ENCODE measurements around the gene ZNF783.
"Not testable (repeated sequence)": the region's sequence is repeated elsewhere in the genome, so short reads cannot be mapped to it uniquely, and the experiment has no call there.

The ZNF783 gene

GRCh38 chr7:149224352-149224751, 37.6 kb upstream of the ZNF783 start:
- DNase-seq = no peak
- H2BK5ac ChIP-seq (ENCODE audit: low read depth, low read length, poor library complexity, severe bottlenecking) = no peak overlapping the region
- H2BK12ac ChIP-seq (ENCODE audit: low read length in 2 of 2) = no peak overlapping the region
- H4K8ac ChIP-seq (ENCODE audit: low read length) = no peak overlapping the region
- H3K36me3 ChIP-seq (ENCODE audit: control insufficient read depth in 1 of 2, insufficient read depth in 2 of 2, low read depth in 1 of 2, low read length in 2 of 2) = peaks cover 47 to 65% of the 10 kb centered on the region in 2 experiments
- peaks cover 21% of the 10 kb centered on the region for H3K79me1 ChIP-seq (replicated peaks; ENCODE audit: low read length, poor library complexity, severe bottlenecking)
- H2AK5ac ChIP-seq (ENCODE audit: low read length, severe bottlenecking) = no peak overlapping the region
- no peak overlapping the region for H2AFZ ChIP-seq (ENCODE audit: low read depth, low read length)
- no peak overlapping the region for H2BK120ac ChIP-seq (ENCODE audit: low read depth, low read length)
- H3K27ac ChIP-seq (ENCODE audit: low read length, poor library complexity, severe bottlenecking) = no peak overlapping the region
- H4K91ac ChIP-seq (ENCODE audit: low read length) = no peak overlapping the region
- no peak overlapping the region for H3K4ac ChIP-seq (ENCODE audit: low read depth in 1 of 2, low read length in 2 of 2)
- peak overlapping the region in 1 of 2 experiments; percentile 73 for H3K23ac ChIP-seq (ENCODE audit: low read length in 2 of 2)
- 96% methylated on average over 37 of the region's 37 CpGs for WGBS
- H3K4me3 ChIP-seq (ENCODE audit: insufficient read depth in 1 of 2, low read depth in 1 of 2, low read length in 2 of 2) = no peak overlapping the region
- no peaks in the 10 kb centered on the region for H3K9me3 ChIP-seq (ENCODE audit: control insufficient read depth, low read length)
- H3K27me3 ChIP-seq (ENCODE audit: control insufficient read depth in 1 of 2, insufficient read depth in 1 of 2, low read length in 2 of 2) = no peaks in the 10 kb centered on the region
- H3K18ac ChIP-seq (ENCODE audit: low read depth in 1 of 2, low read length in 2 of 2) = no peak overlapping the region
- peaks cover 10% of the 10 kb centered on the region for H3K4me1 ChIP-seq (ENCODE audit: control insufficient read depth, insufficient read depth, low read depth, low read length)
- no peak overlapping the region for H2BK15ac ChIP-seq (ENCODE audit: low read depth, poor library complexity, severe bottlenecking)
- no peak overlapping the region for H3K9ac ChIP-seq (ENCODE audit: low read length)
- H3K14ac ChIP-seq (ENCODE audit: low read length in 2 of 2) = no peak overlapping the region
- no peak overlapping the region for H3K4me2 ChIP-seq (ENCODE audit: low read length, poor library complexity, severe bottlenecking)

- no peak overlapping the region for H2AFZ ChIP-seq (ENCODE audit: low read depth, low read length)
- H3K4me2 ChIP-seq (ENCODE audit: low read length, poor library complexity, severe bottlenecking) = no peak overlapping the region
- H3K18ac ChIP-seq (ENCODE audit: low read depth in 1 of 2, low read length in 2 of 2) = no peak overlapping the region
- peaks cover 13% of the 10 kb centered on the region for H3K4me1 ChIP-seq (ENCODE audit: control insufficient read depth, insufficient read depth, low read depth, low read length)
- H4K91ac ChIP-seq (ENCODE audit: low read length) = no peak overlapping the region
- H3K9me3 ChIP-seq (ENCODE audit: control insufficient read depth, low read length) = no peaks in the 10 kb centered on the region
- 97% methylated on average over 19 of the region's 19 CpGs for WGBS
- peaks cover 44 to 61% of the 10 kb centered on the region in 2 experiments for H3K36me3 ChIP-seq (ENCODE audit: control insufficient read depth in 1 of 2, insufficient read depth in 2 of 2, low read depth in 1 of 2, low read length in 2 of 2)
- no peak overlapping the region for H3K23ac ChIP-seq (ENCODE audit: low read length in 2 of 2)
- H3K4ac ChIP-seq (ENCODE audit: low read depth in 1 of 2, low read length in 2 of 2) = no peak overlapping the region
- H2AK5ac ChIP-seq (ENCODE audit: low read length, severe bottlenecking) = no peak overlapping the region
- peaks cover 21% of the 10 kb centered on the region for H3K79me1 ChIP-seq (replicated peaks; ENCODE audit: low read length, poor library complexity, severe bottlenecking)
- H3K27me3 ChIP-seq (ENCODE audit: control insufficient read depth in 1 of 2, insufficient read depth in 1 of 2, low read length in 2 of 2) = no peaks in the 10 kb centered on the region
- no peak overlapping the region for H2BK12ac ChIP-seq (ENCODE audit: low read length in 2 of 2)
- H3K14ac ChIP-seq (ENCODE audit: low read length in 2 of 2) = no peak overlapping the region
- no peak overlapping the region for H2BK5ac ChIP-seq (ENCODE audit: low read depth, low read length, poor library complexity, severe bottlenecking)
- no peak overlapping the region for H4K8ac ChIP-seq (ENCODE audit: low read length)
- no peak overlapping the region for H3K9ac ChIP-seq (ENCODE audit: low read length)
- no peak overlapping the region for H3K27ac ChIP-seq (ENCODE audit: low read length, poor library complexity, severe bottlenecking)
- H3K4me3 ChIP-seq (ENCODE audit: insufficient read depth in 1 of 2, low read depth in 1 of 2, low read length in 2 of 2) = no peak overlapping the region
- no peak overlapping the region for H2BK120ac ChIP-seq (ENCODE audit: low read depth, low read length)
- H2BK15ac ChIP-seq (ENCODE audit: low read depth, poor library complexity, severe bottlenecking) = no peak overlapping the region
- DNase-seq = no peak
Measured at GRCh38 chr7:149225106-149225505, 36.9 kb upstream of the ZNF783 start.

GRCh38 chr7:149225656-149226055, 36.3 kb upstream of the ZNF783 start:
- Histone ChIP-seq H2BK12ac (ENCODE audit: low read length in 2 of 2) (no peak overlapping the region), H3K36me3 (ENCODE audit: control insufficient read depth in 1 of 2, insufficient read depth in 2 of 2, low read depth in 1 of 2, low read length in 2 of 2) (peaks cover 39 to 56% of the 10 kb centered on the region in 2 experiments), H3K23ac (ENCODE audit: low read length in 2 of 2) (no peak overlapping the region), H3K18ac (ENCODE audit: low read depth in 1 of 2, low read length in 2 of 2) (no peak overlapping the region), H2AFZ (ENCODE audit: low read depth, low read length) (no peak overlapping the region), H3K9ac (ENCODE audit: low read length) (no peak overlapping the region), H2AK5ac (ENCODE audit: low read length, severe bottlenecking) (no peak overlapping the region), H2BK15ac (ENCODE audit: low read depth, poor library complexity, severe bottlenecking) (no peak overlapping the region), H3K4me1 (ENCODE audit: control insufficient read depth, insufficient read depth, low read depth, low read length) (peaks cover 9% of the 10 kb centered on the region), H3K27me3 (ENCODE audit: control insufficient read depth in 1 of 2, insufficient read depth in 1 of 2, low read length in 2 of 2) (no peaks in the 10 kb centered on the region), H3K4me2 (ENCODE audit: low read length, poor library complexity, severe bottlenecking) (no peak overlapping the region), H3K79me1 (replicated peaks; ENCODE audit: low read length, poor library complexity, severe bottlenecking) (peaks cover 21% of the 10 kb centered on the region), H2BK120ac (ENCODE audit: low read depth, low read length) (no peak overlapping the region), H3K4me3 (ENCODE audit: insufficient read depth in 1 of 2, low read depth in 1 of 2, low read length in 2 of 2) (no peak overlapping the region), H2BK5ac (ENCODE audit: low read depth, low read length, poor library complexity, severe bottlenecking) (no peak overlapping the region), H3K9me3 (ENCODE audit: control insufficient read depth, low read length) (no peaks in the 10 kb centered on the region), H3K14ac (ENCODE audit: low read length in 2 of 2) (no peak overlapping the region), H4K91ac (ENCODE audit: low read length) (no peak overlapping the region), H3K27ac (ENCODE audit: low read length, poor library complexity, severe bottlenecking) (no peak overlapping the region), H4K8ac (ENCODE audit: low read length) (no peak overlapping the region), H3K4ac (ENCODE audit: low read depth in 1 of 2, low read length in 2 of 2) (no peak overlapping the region)
- 96% methylated on average over 22 of the region's 22 CpGs for WGBS
- no peak for DNase-seq

GRCh38 chr7:149226366-149226765, 35.6 kb upstream of the ZNF783 start:
- H3K79me1 ChIP-seq (replicated peaks; ENCODE audit: low read length, poor library complexity, severe bottlenecking) = peaks cover 18% of the 10 kb centered on the region
- not testable (repeated sequence) for H3K4ac ChIP-seq (ENCODE audit: low read depth in 1 of 2, low read length in 2 of 2); H2AFZ ChIP-seq (ENCODE audit: low read depth, low read length); H3K27me3 ChIP-seq (ENCODE audit: control insufficient read depth in 1 of 2, insufficient read depth in 1 of 2, low read length in 2 of 2); H3K4me1 ChIP-seq (ENCODE audit: control insufficient read depth, insufficient read depth, low read depth, low read length); H2BK12ac ChIP-seq (ENCODE audit: low read length in 2 of 2); H2BK15ac ChIP-seq (ENCODE audit: low read depth, poor library complexity, severe bottlenecking); H2BK5ac ChIP-seq (ENCODE audit: low read depth, low read length, poor library complexity, severe bottlenecking); H2AK5ac ChIP-seq (ENCODE audit: low read length, severe bottlenecking); H4K91ac ChIP-seq (ENCODE audit: low read length); H3K4me3 ChIP-seq (ENCODE audit: insufficient read depth in 1 of 2, low read depth in 1 of 2, low read length in 2 of 2); H3K23ac ChIP-seq (ENCODE audit: low read length in 2 of 2); H2BK120ac ChIP-seq (ENCODE audit: low read depth, low read length); H3K18ac ChIP-seq (ENCODE audit: low read depth in 1 of 2, low read length in 2 of 2); H3K27ac ChIP-seq (ENCODE audit: low read length, poor library complexity, severe bottlenecking); H3K14ac ChIP-seq (ENCODE audit: low read length in 2 of 2); DNase-seq; H3K4me2 ChIP-seq (ENCODE audit: low read length, poor library complexity, severe bottlenecking); H3K9me3 ChIP-seq (ENCODE audit: control insufficient read depth, low read length); H3K9ac ChIP-seq (ENCODE audit: low read length); H4K8ac ChIP-seq (ENCODE audit: low read length)
- 96% methylated on average over 17 of the region's 17 CpGs for WGBS
- peaks cover 34 to 49% of the 10 kb centered on the region in 2 experiments for H3K36me3 ChIP-seq (ENCODE audit: control insufficient read depth in 1 of 2, insufficient read depth in 2 of 2, low read depth in 1 of 2, low read length in 2 of 2)

All from mesenchymal stem cell (in vitro differentiated cells and primary cell).